K562 (cell line): Measurements from ENCODE around the gene CEP72. TPM values are rescaled to one million over a fixed set of nuclear protein-coding genes. Genes with fewer than 3 reads are reported as not detected.
A peak's percentile ranks its signal among the peaks of the same experiment; 100 is the strongest.

Experiments used
- ATAC-seq: fragments of 200-7000 bp; cut with Tn5 transposase; 3 replicates; pipeline ENCODE4 v1.9.1; 2020; ENCODE audit warnings: moderate library complexity
- BruUV-seq: library from RNA; stranded (reverse); fragments of 400-500 nt; replicated peaks from 2 replicates; lab custom pipeline; 2021; lab: Mats Ljungman, UMichigan
- CTCF ChIA-PET: fragments of 300-600 bp; formaldehyde crosslinking; extraction: SDS; loops from one replicate; lab custom pipeline; 2021; ENCODE audit warnings: low intra/inter-chr PET ratio; lab: Yijun Ruan, JAX
- POLR2A ChIA-PET: fragments of 300-600, 350-650 bp; sonication (Branson Sonifier 250); formaldehyde crosslinking; extraction: SDS; loops from one replicate; lab custom pipeline; 2021; ENCODE audit warnings: antibody characterized with exemption, inconsistent platforms; lab: Yijun Ruan, JAX
- DNase-seq, 4 experiments: peaks; one replicate each; pipeline versions ENCODE4 v3.0.0 to v3.0.0-alpha.2; 2011 to 2018; ENCODE audit warnings: low spot score in 3 of 4, mixed read lengths in 3 of 4; ENCODE audit errors: extremely low read depth in 1 of 4
- FAIRE-seq: peaks from 2 replicates; lab custom pipeline; 2011; peaks lifted over from hg19 to GRCh38; lab: Jason Lieb, UNC
- H2AFZ ChIP-seq: 2 replicates; pipeline ENCODE4 v1.6.0; 2011; ENCODE audit warnings: low read depth, low read length, control low read depth, inconsistent platforms
- H3K27ac ChIP-seq: fragments of 200-600 bp; 3 replicates; pipeline ENCODE4 v1.8.0; 2011; ENCODE audit warnings: low read depth, mild to moderate bottlenecking, control low read depth, inconsistent platforms, low read length, moderate library complexity, mixed read lengths; ENCODE audit errors: extremely low read depth
- H3K27me3 ChIP-seq, 2 experiments: fragments of 300-600 bp in 1 of 2; 2 replicates in 1 of 2; 3 replicates in 1 of 2; pipeline versions ENCODE4 v1.6.0 to v1.8.0; 2011; ENCODE audit warnings: inconsistent platforms in 2 of 2, low read length in 2 of 2, mild to moderate bottlenecking in 1 of 2, mixed read lengths in 1 of 2, moderate library complexity in 1 of 2; ENCODE audit not compliant: control insufficient read depth in 2 of 2, insufficient read depth in 2 of 2
- H3K36me3 ChIP-seq: fragments of 300-600 bp; 3 replicates; pipeline ENCODE4 v1.8.0; 2011; ENCODE audit warnings: mild to moderate bottlenecking, low read length, inconsistent platforms; ENCODE audit not compliant: control insufficient read depth, insufficient read depth
- H3K4me1 ChIP-seq, 2 experiments: fragments of 200-600 bp in 1 of 2; replicated peaks in 1 of 2; 2 replicates in 1 of 2; 3 replicates in 1 of 2; pipeline versions ENCODE4 v1.5.1 to v1.8.0; 2011; ENCODE audit warnings: inconsistent platforms in 2 of 2, low read length in 2 of 2, mild to moderate bottlenecking in 1 of 2, mixed read lengths in 1 of 2, moderate library complexity in 1 of 2; ENCODE audit not compliant: control insufficient read depth in 2 of 2, insufficient read depth in 2 of 2
- H3K4me2 ChIP-seq: 2 replicates; pipeline ENCODE4 v1.6.1; 2011; ENCODE audit warnings: low read length, control low read depth, inconsistent platforms, mixed read lengths; ENCODE audit not compliant: insufficient read depth
- H3K4me3 ChIP-seq: fragments of 200-600 bp; sonication (generic), shearing (Covaris generic); 2 replicates; pipeline ENCODE4 v1.5.1; 2016; ENCODE audit warnings: control low read depth, inconsistent platforms
- H3K79me2 ChIP-seq: fragments of 200-600 bp; 3 replicates; pipeline ENCODE4 v1.8.0; 2011; ENCODE audit warnings: low read length, inconsistent platforms; ENCODE audit not compliant: control insufficient read depth, insufficient read depth
- H3K9ac ChIP-seq, 2 experiments: 2 replicates each; pipeline versions ENCODE4 v1.6.0 to v1.6.1; 2011; ENCODE audit warnings: low read depth in 2 of 2, low read length in 2 of 2, control low read depth in 1 of 2, inconsistent platforms in 1 of 2, mild to moderate bottlenecking in 1 of 2, mixed read lengths in 1 of 2; ENCODE audit not compliant: insufficient read depth in 1 of 2
- H3K9me1 ChIP-seq: one replicate; pipeline ENCODE4 v1.6.0; 2011; ENCODE audit warnings: inconsistent platforms, mild to moderate bottlenecking, low read length, moderate library complexity; ENCODE audit not compliant: control insufficient read depth, insufficient read depth
- H3K9me3 ChIP-seq: replicated peaks from 2 replicates; pipeline ENCODE4 v1.5.1; 2011; ENCODE audit warnings: low read depth, low read length, inconsistent platforms; ENCODE audit not compliant: control insufficient read depth, insufficient read depth
- H4K20me1 ChIP-seq: replicated peaks from 2 replicates; pipeline ENCODE4 v1.6.1; 2011; ENCODE audit warnings: low read length, inconsistent platforms, mixed read lengths; ENCODE audit not compliant: control insufficient read depth, insufficient read depth
- EHMT2 ChIP-seq: fragments of 450-650 bp; IDR thresholded peaks from 2 replicates; pipeline ENCODE4 v1.6.1; 2018; ENCODE audit warnings: antibody characterized with exemption
- GABPA ChIP-seq: fragments of 200-800 bp; sonication (Bioruptor generic); conservative IDR thresholded peaks from 2 replicates; pipeline ENCODE4 v1.6.1; 2016; ENCODE audit warnings: low read depth, missing genetic modification characterization, missing compliant biosample characterization
- POLR2G ChIP-seq: fragments of 200-400 bp; formaldehyde crosslinking; IDR thresholded peaks from 2 replicates; pipeline ENCODE4 v1.6.1; 2017; ENCODE audit warnings: low read depth, mild to moderate bottlenecking, antibody characterized with exemption, low read length, moderate library complexity
- RBM22 ChIP-seq: fragments of 200-400 bp; formaldehyde crosslinking; IDR thresholded peaks from 2 replicates; pipeline ENCODE4 v1.6.1; 2018; ENCODE audit warnings: low read length, low read depth; ENCODE audit not compliant: poor library complexity, severe bottlenecking
- RFX7 ChIP-seq: fragments of 250-450 bp; sonication (Bioruptor Pico); IDR thresholded peaks from 2 replicates; pipeline ENCODE4 v1.5.1; 2021; ENCODE audit warnings: mild to moderate bottlenecking
- STAT5A ChIP-seq: IDR thresholded peaks from 2 replicates; pipeline ENCODE4 v1.6.1; 2012; ENCODE audit warnings: low read length, inconsistent platforms, borderline replicate concordance
- SUPT5H ChIP-seq: fragments of 450-650 bp; IDR thresholded peaks from 2 replicates; pipeline ENCODE4 v1.6.1; 2016
- TRIM24 ChIP-seq, 2 experiments: fragments of 450-650 bp; IDR thresholded peaks; 2 replicates each; pipeline ENCODE4 v1.6.1; 2016
- ZBTB7A ChIP-seq: IDR thresholded peaks from 2 replicates; pipeline ENCODE4 v1.6.1; 2011; ENCODE audit warnings: low read depth, mild to moderate bottlenecking, low read length, moderate library complexity, borderline replicate concordance; ENCODE audit not compliant: control insufficient read depth
- ZNF324 ChIP-seq: fragments of 250-450 bp; sonication (Bioruptor Pico); IDR thresholded peaks from 2 replicates; pipeline ENCODE4 v1.4.0; 2020; ENCODE audit warnings: mild to moderate bottlenecking
- ZNF830 ChIP-seq: fragments of 250-450 bp; sonication (Bioruptor Pico); IDR thresholded peaks from 2 replicates; pipeline ENCODE4 v1.5.0; 2021; ENCODE audit warnings: mild to moderate bottlenecking
- WGBS: fragments of 100-300 bp; shearing (Covaris generic); methylation state at CpG from one replicate; pipeline ENCODE4 v1.1.6; 2016; ENCODE audit warnings: low coverage, mixed read lengths; ENCODE audit not compliant: insufficient coverage; ENCODE audit errors: missing lambda C conversion rate; 5-methylcytosine and 5-hydroxymethylcytosine counted together
- in situ Hi-C: fragments of 300-500 bp; cut with MboI; formaldehyde crosslinking; loops from 4 replicates; pipeline ENCODE4 v1.15.0; 2018; ENCODE audit warnings: inconsistent platforms, mixed read lengths
- intact Hi-C: fragments of 100-400 bp; cut with micrococcal nuclease; formaldehyde crosslinking; loops from 2 replicates; pipeline ENCODE4 v1.14.2; 2022
- polyA plus RNA-seq, 8 experiments: library from polyadenylated mRNA; depleted of rRNA in 4 of 8; stranded (reverse) in 5 of 8; unstranded in 3 of 8; fragments of >200 nt; fragmentation: Nextera tagmentation in 2 of 8; fragmentation: Illumina TruSeq in 1 of 8; extraction: Ambion mirVana in 2 of 8; extraction: Trizol in 1 of 8; gene quantifications; 2 replicates each; pipeline versions ENCODE4 v1.2.1 to v1.2.3, GENCODE V29; 2011 to 2014; ENCODE audit warnings: inconsistent platforms in 1 of 8, missing spikeins in 1 of 8
- total RNA-seq, 7 experiments: library from RNA; depleted of rRNA in 6 of 7; stranded (reverse); fragments of >200 nt in 6 of 7; fragmentation: Illumina TruSeq in 2 of 7; extraction: Trizol in 2 of 7; gene quantifications; 2 replicates each; pipeline versions ENCODE4 v1.2.1 to v1.2.3, GENCODE V29; 2011 to 2021; ENCODE audit warnings: low replicate concordance in 1 of 7
- TF ChIP-seq, protein P1 (sequence below): fragments of 450-650 bp; formaldehyde crosslinking; IDR thresholded peaks from 2 replicates; pipeline ENCODE4 v1.4.0; 2020; ENCODE audit warnings: mild to moderate bottlenecking, moderate library complexity
- TF ChIP-seq, protein P2 (sequence below): fragments of 250-450 bp; sonication (Bioruptor Pico); IDR thresholded peaks from 2 replicates; pipeline ENCODE4 v1.5.0; 2020; ENCODE audit warnings: mild to moderate bottlenecking

CEP72 gene
- total and polyA plus RNA-seq, 9 of the 15 experiments (the other 6 are each of a cell fraction or from before 2014, with no cell fraction given), result 0.89 to 38.1 (median 14.2) TPM

DNA sequence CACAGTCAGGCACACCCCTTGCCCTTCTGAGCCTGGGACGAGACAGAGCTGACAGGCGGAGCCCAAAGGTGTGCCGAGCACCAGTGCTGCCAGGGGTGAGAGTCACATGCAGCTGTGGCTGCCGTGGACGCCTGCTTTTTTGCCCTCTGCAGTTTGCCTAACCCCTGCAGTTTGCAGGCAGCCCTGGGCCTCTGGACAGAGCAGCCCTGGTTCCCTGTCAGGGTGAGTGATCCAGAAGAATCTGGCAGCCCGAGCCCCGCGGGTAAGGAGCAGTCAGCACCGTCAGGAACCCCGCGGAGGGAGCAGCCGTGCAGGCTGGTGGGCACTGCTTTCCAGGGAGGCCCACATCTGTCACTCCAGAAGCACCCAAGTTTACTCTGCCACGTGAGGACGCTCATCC lies 30.3 kb downstream of the CEP72 start:
- no peak overlapping the region for H3K4me2 ChIP-seq
- FAIRE-seq, result no peak
- no peak overlapping the region for H3K4me3 ChIP-seq
- in situ Hi-C loops (no loop called here), intact Hi-C loops (no loop called here)
- H2AFZ ChIP-seq, result no peak overlapping the region
- H3K9me3 ChIP-seq, result peaks cover 7% of the 10 kb centered on the region
- H4K20me1 ChIP-seq, result no peaks in the 10 kb centered on the region; the same call in 1 of the 2 replicates
- TSS peak; percentile 17 for BruUV-seq
- ChIA-PET POLR2A (interaction anchor here (0.6 to 1.5 kb wide), 6 partner anchors 11 to 289 kb away, joined by 3 to 7 read pairs (median 3); no protein-coding TSS in a partner anchor), CTCF (no interaction called here)
- 94% methylated on average over 14 of the region's 14 CpGs for WGBS
- H3K79me2 ChIP-seq, result peaks cover 6% of the 10 kb centered on the region; the same call in 1 of the 3 replicates
- peaks cover 99% of the 10 kb centered on the region for H3K36me3 ChIP-seq
- TF ChIP-seq POLR2G (peak; percentile 69; the same call in 1 of the 2 replicates), STAT5A (no peak)
- H3K27ac ChIP-seq, result no peak overlapping the region
- H3K27me3 ChIP-seq, result no peaks in the 10 kb centered on the region
- H3K9ac ChIP-seq, result no peak overlapping the region
- H3K9me1 ChIP-seq, result no peaks in the 10 kb centered on the region
- no peak for ATAC-seq
- peaks cover 0 to 7% of the 10 kb centered on the region in 2 experiments; a peak in 1 of 5 replicates for H3K4me1 ChIP-seq
- DNase-seq, result no peak

DNA sequence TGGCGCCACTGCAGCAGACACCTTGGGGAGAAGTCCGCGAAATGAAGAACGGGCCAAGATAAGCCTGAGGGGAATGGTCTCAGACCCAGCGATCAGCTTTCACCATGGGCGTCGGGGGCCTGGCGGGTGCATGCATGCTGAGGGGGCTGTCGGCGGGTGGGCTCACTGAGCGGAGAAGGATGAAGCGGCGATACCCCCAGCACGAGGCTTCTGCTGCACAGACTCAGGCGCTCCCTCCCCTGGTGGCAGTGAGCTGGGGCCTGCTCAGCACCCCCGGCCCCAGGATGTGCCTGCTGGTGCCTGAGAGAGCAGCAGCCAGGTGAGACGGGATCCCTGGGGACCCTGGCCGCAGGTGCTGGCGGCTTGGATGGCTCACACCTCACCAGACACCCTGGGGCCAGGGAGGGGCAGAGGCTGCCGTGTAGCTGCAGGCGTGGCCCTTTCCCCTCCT lies 31.2 kb downstream of the CEP72 start:
- H4K20me1 ChIP-seq, result no peaks in the 10 kb centered on the region; the same call in 1 of the 2 replicates
- no peak; the same call in 1 of the 3 replicates for ATAC-seq
- no TSS peak for BruUV-seq
- no peaks in the 10 kb centered on the region for H3K9me1 ChIP-seq
- in situ Hi-C loops, result no loop called here
- H3K9ac ChIP-seq, result no peak overlapping the region
- H3K9me3 ChIP-seq, result peaks cover 15% of the 10 kb centered on the region
- H3K79me2 ChIP-seq, result peaks cover 6% of the 10 kb centered on the region; the same call in 1 of the 3 replicates
- WGBS, result 98% methylated on average over 14 of the region's 21 CpGs
- no peak overlapping the region for H3K4me3 ChIP-seq
- peaks cover 98% of the 10 kb centered on the region for H3K36me3 ChIP-seq
- TF ChIP-seq ZNF324 (CRISPR knock-in tag) (no peak), RFX7 (CRISPR knock-in tag) (no peak), ZBTB7A (no peak), RBM22 (peak; percentile 77), TRIM24 (IDR thresholded peaks at IDR 0.05) (no peak), ZNF830 (CRISPR knock-in tag) (no peak), POLR2G (peak; percentile 64), EHMT2 (no peak), GABPA (no peak), SUPT5H (0 out of 2 replicates have a peak, but pooled peaks have one; percentile 15)
- TF ChIP-seq, protein P1, sequence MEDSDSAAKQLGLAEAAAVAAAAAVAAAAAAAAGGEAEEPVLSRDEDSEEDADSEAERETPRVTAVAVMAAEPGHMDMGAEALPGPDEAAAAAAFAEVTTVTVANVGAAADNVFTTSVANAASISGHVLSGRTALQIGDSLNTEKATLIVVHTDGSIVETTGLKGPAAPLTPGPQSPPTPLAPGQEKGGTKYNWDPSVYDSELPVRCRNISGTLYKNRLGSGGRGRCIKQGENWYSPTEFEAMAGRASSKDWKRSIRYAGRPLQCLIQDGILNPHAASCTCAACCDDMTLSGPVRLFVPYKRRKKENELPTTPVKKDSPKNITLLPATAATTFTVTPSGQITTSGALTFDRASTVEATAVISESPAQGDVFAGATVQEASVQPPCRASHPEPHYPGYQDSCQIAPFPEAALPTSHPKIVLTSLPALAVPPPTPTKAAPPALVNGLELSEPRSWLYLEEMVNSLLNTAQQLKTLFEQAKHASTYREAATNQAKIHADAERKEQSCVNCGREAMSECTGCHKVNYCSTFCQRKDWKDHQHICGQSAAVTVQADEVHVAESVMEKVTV (CRISPR knock-in tag), result no peak
- TF ChIP-seq, protein P2, sequence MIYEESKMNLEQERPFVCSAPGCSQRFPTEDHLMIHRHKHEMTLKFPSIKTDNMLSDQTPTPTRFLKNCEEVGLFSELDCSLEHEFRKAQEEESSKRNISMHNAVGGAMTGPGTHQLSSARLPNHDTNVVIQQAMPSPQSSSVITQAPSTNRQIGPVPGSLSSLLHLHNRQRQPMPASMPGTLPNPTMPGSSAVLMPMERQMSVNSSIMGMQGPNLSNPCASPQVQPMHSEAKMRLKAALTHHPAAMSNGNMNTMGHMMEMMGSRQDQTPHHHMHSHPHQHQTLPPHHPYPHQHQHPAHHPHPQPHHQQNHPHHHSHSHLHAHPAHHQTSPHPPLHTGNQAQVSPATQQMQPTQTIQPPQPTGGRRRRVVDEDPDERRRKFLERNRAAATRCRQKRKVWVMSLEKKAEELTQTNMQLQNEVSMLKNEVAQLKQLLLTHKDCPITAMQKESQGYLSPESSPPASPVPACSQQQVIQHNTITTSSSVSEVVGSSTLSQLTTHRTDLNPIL, result no peak
- TF ChIP-seq, all 486 proteins: peak for 3
- no peak overlapping the region for H3K4me2 ChIP-seq
- ChIA-PET POLR2A (interaction anchor here (0.6 to 1.5 kb wide), 8 partner anchors 9 to 345 kb away, joined by 3 to 7 read pairs (median 3); no protein-coding TSS in a partner anchor), CTCF (no interaction called here)
- intact Hi-C loops, result no loop called here
- no peaks in the 10 kb centered on the region for H3K27me3 ChIP-seq
- H2AFZ ChIP-seq, result no peak overlapping the region
- no peak overlapping the region for H3K27ac ChIP-seq
- DNase-seq (no peak), FAIRE-seq (no peak)
- H3K4me1 ChIP-seq, result peaks cover 0 to 3% of the 10 kb centered on the region in 2 experiments; a peak in 1 of 5 replicates
